Caco-2 (cell line): Measurements from ENCODE around the gene CDS2. TPM values are rescaled to one million over a fixed set of nuclear protein-coding genes. Genes with fewer than 3 reads are reported as not detected.

ENCODE experiments used
- BruUV-seq: library from RNA; stranded (reverse); fragments of 400-500 nt; replicated peaks from 2 replicates; lab custom pipeline; 2021; lab: Mats Ljungman, UMichigan
- CTCF ChIA-PET: fragments of 300-600 bp; sonication (Branson Sonifier 250); formaldehyde crosslinking; loops from one replicate; lab custom pipeline; 2022; ENCODE audit warnings: antibody characterized with exemption; lab: Charles Lee
- POLR2A ChIA-PET: fragments of 300-600 bp; sonication (Branson Sonifier 250); formaldehyde crosslinking; loops from one replicate; lab custom pipeline; 2022; ENCODE audit warnings: antibody characterized with exemption; lab: Charles Lee
- DNase-seq, 2 experiments: peaks; one replicate each; pipeline versions ENCODE4 v3.0.0 to v3.0.0-alpha.2; 2020 to 2022
- H3K27me3 ChIP-seq: replicated peaks from 2 replicates; pipeline ENCODE4 v1.6.0; 2011; ENCODE audit warnings: low read length; ENCODE audit not compliant: control insufficient read depth, insufficient read depth
- H3K36me3 ChIP-seq: 2 replicates; pipeline ENCODE4 v1.5.1; 2011; ENCODE audit warnings: low read length; ENCODE audit not compliant: control insufficient read depth, insufficient read depth
- H3K4me1 ChIP-seq: fragments of 250-450 bp; sonication (Bioruptor Pico); 2 replicates; pipeline ENCODE4 v1.5.1; 2020; ENCODE audit warnings: mild to moderate bottlenecking
- H3K4me3 ChIP-seq: 2 replicates; pipeline ENCODE4 v1.5.1; 2011; ENCODE audit warnings: low read depth, mild to moderate bottlenecking, control low read depth, low read length
- H3K9me3 ChIP-seq: fragments of 250-450 bp; sonication (Bioruptor Pico); 2 replicates; pipeline ENCODE4 v1.5.1; 2020; ENCODE audit warnings: mild to moderate bottlenecking, moderate library complexity
- H3K27ac Mint-ChIP-seq: one replicate; pipeline ENCODE4 v1.8.0; 2022; ENCODE audit warnings: mixed read lengths; ENCODE audit not compliant: unreplicated experiment
- H3K27me3 Mint-ChIP-seq: one replicate; pipeline ENCODE4 v1.8.0; 2022; ENCODE audit warnings: mixed read lengths; ENCODE audit not compliant: insufficient read depth, unreplicated experiment
- H3K36me3 Mint-ChIP-seq: one replicate; pipeline ENCODE4 v1.8.0; 2022; ENCODE audit warnings: mild to moderate bottlenecking, mixed read lengths; ENCODE audit not compliant: insufficient read depth, unreplicated experiment
- H3K4me1 Mint-ChIP-seq: one replicate; pipeline ENCODE4 v1.8.0; 2022; ENCODE audit warnings: low read depth, mixed read lengths; ENCODE audit not compliant: unreplicated experiment
- H3K4me3 Mint-ChIP-seq: one replicate; pipeline ENCODE4 v1.8.0; 2022; ENCODE audit warnings: mild to moderate bottlenecking, moderate library complexity, mixed read lengths; ENCODE audit not compliant: unreplicated experiment
- H3K9me3 Mint-ChIP-seq: one replicate; pipeline ENCODE4 v1.8.0; 2022; ENCODE audit warnings: mixed read lengths; ENCODE audit not compliant: unreplicated experiment
- CTCF ChIP-seq, 2 experiments: fragments of 200-600 bp in 1 of 2; IDR thresholded peaks; 1 replicate in 1 of 2; 2 replicates in 1 of 2; pipeline versions ENCODE4 v1.5.1 to v1.8.0; 2011 to 2022; ENCODE audit warnings: antibody characterized with exemption in 1 of 2, control low read depth in 1 of 2, inconsistent platforms in 1 of 2, low read depth in 1 of 2, low read length in 1 of 2, mild to moderate bottlenecking in 1 of 2, moderate library complexity in 1 of 2; ENCODE audit not compliant: insufficient read depth in 1 of 2, severe bottlenecking in 1 of 2, unreplicated experiment in 1 of 2
- intact Hi-C: fragments of 100-400 bp; cut with micrococcal nuclease; formaldehyde crosslinking; loops from one replicate; pipeline ENCODE4 v1.10.0; 2022; ENCODE audit not compliant: unreplicated experiment
- total RNA-seq: library from RNA; stranded (reverse); gene quantifications from 2 replicates; pipeline ENCODE4 v1.2.3, GENCODE V29; 2022

The CDS2 gene
- total RNA-seq, 1 experiment from 2014 or later, result 53.8 TPM

GRCh38 chr20:5148581-5148980, 21.8 kb downstream of the CDS2 start:
- CTCF ChIA-PET, result interaction anchor here (1.2 kb wide), 1 partner anchor 22 kb away, joined by 4 read pairs; the partner anchor contains the start of gene CDS2
- no peaks in the 10 kb centered on the region for H3K27me3 Mint-ChIP-seq
- H3K36me3 ChIP-seq, result no peaks in the 10 kb centered on the region
- H3K4me3 Mint-ChIP-seq, result no peak overlapping the region
- intact Hi-C loops, result no loop called here
- no peaks in the 10 kb centered on the region for H3K9me3 ChIP-seq
- H3K36me3 Mint-ChIP-seq, result peaks cover 5% of the 10 kb centered on the region
- no peaks in the 10 kb centered on the region for H3K27me3 ChIP-seq
- peaks cover 24% of the 10 kb centered on the region for H3K4me1 ChIP-seq
- no peak overlapping the region for H3K4me3 ChIP-seq
- no TSS peak for BruUV-seq
- no peak for TF ChIP-seq CTCF (IDR thresholded peaks at IDR 0.05; ENCODE audit: insufficient read depth in 1 of 2, low read depth in 1 of 2, low read length in 1 of 2, severe bottlenecking in 1 of 2, unreplicated experiment in 1 of 2)
- no peaks in the 10 kb centered on the region for H3K9me3 Mint-ChIP-seq
- no peak for DNase-seq
- POLR2A ChIA-PET, result no interaction called here
- H3K4me1 Mint-ChIP-seq, result peaks cover 11% of the 10 kb centered on the region
- H3K27ac Mint-ChIP-seq, result no peak overlapping the region

- peaks cover 5% of the 10 kb centered on the region for H3K36me3 Mint-ChIP-seq
- Histone ChIP-seq H3K4me3 (no peak overlapping the region), H3K9me3 (no peaks in the 10 kb centered on the region), H3K36me3 (no peaks in the 10 kb centered on the region), H3K27me3 (no peaks in the 10 kb centered on the region), H3K4me1 (peaks cover 27% of the 10 kb centered on the region)
- H3K27ac Mint-ChIP-seq, result no peak overlapping the region
- no peak for DNase-seq
- no peak overlapping the region for H3K4me3 Mint-ChIP-seq
- intact Hi-C loops, result loop anchor here (1.0 kb wide), 1 partner anchor 24 kb away; no protein-coding TSS in a partner anchor
- no peak for TF ChIP-seq CTCF (IDR thresholded peaks at IDR 0.05; ENCODE audit: insufficient read depth in 1 of 2, low read depth in 1 of 2, low read length in 1 of 2, severe bottlenecking in 1 of 2, unreplicated experiment in 1 of 2)
- no peaks in the 10 kb centered on the region for H3K9me3 Mint-ChIP-seq
- H3K27me3 Mint-ChIP-seq, result no peaks in the 10 kb centered on the region
- no TSS peak for BruUV-seq
- ChIA-PET CTCF (interaction anchor here (1.1 kb wide), 1 partner anchor 23 kb away, joined by 4 read pairs; the partner anchor contains the start of gene CDS2), POLR2A (no interaction called here)
- peaks cover 15% of the 10 kb centered on the region for H3K4me1 Mint-ChIP-seq
Measured at GRCh38 chr20:5149892-5150225, 23.1 kb downstream of the CDS2 start.

GRCh38 chr20:5150226-5151076, 23.6 kb downstream of the CDS2 start:
- intact Hi-C loops, result loop anchor here (1.0 kb wide), 1 partner anchor 24 kb away; no protein-coding TSS in a partner anchor
- no peak for TF ChIP-seq CTCF (IDR thresholded peaks at IDR 0.05; ENCODE audit: insufficient read depth in 1 of 2, low read depth in 1 of 2, low read length in 1 of 2, severe bottlenecking in 1 of 2, unreplicated experiment in 1 of 2)
- ChIA-PET CTCF (interaction anchor here (1.1 kb wide), 1 partner anchor 24 kb away, joined by 4 read pairs; the partner anchor contains the start of gene CDS2), POLR2A (no interaction called here)
- Mint-ChIP-seq H3K27ac (no peak overlapping the region), H3K9me3 (no peaks in the 10 kb centered on the region), H3K4me1 (peaks cover 15% of the 10 kb centered on the region), H3K27me3 (no peaks in the 10 kb centered on the region), H3K36me3 (peaks cover 5% of the 10 kb centered on the region), H3K4me3 (no peak overlapping the region)
- Histone ChIP-seq H3K36me3 (no peaks in the 10 kb centered on the region), H3K4me3 (no peak overlapping the region), H3K9me3 (no peaks in the 10 kb centered on the region), H3K27me3 (no peaks in the 10 kb centered on the region), H3K4me1 (peaks cover 27% of the 10 kb centered on the region)
- DNase-seq, result peak in 1 of 2 experiments; percentile 10
- BruUV-seq, result no TSS peak
